Activated CD4-positive, alpha-beta T cell treated with anti-CD3 and anti-CD28 coated beads, Interleukin-2, amount 50 U/mL, for 1 hour (primary cell): ENCODE data around the gene ECEL1.
"Not testable (repeated sequence)": the region's sequence is repeated elsewhere in the genome, so short reads cannot be mapped to it uniquely, and the experiment has no call there.

Experiments
- DNase-seq: peaks from one replicate; pipeline ENCODE4 v3.0.0-alpha.2; 2020

Gene ECEL1

GRCh38 chr2:232458051-232458660 is 29.5 kb downstream of the ECEL1 start:
- DNase-seq, result no peak

GRCh38 chr2:232457121-232458011 is 30.3 kb downstream of the ECEL1 start:
- no peak for DNase-seq

- no peak for DNase-seq
These were observed 31.1 kb downstream of the ECEL1 start for GRCh38 chr2:232456296-232457120.

GRCh38 chr2:232455426-232456255 is 32.0 kb downstream of the ECEL1 start, which contains the start of gene ALPI:
Gene ALPI (plus strand): TSS chr2:232456153. CDS start chr2:232456200, 47 bp downstream.
- DNase-seq, result no peak

- DNase-seq, result no peak
These were observed 33.0 kb downstream of the ECEL1 start for GRCh38 chr2:232454630-232455029.

- DNase-seq, result not testable (repeated sequence)
These were observed 36.0 kb downstream of the ECEL1 start for GRCh38 chr2:232451645-232452044.

GRCh38 chr2:232449964-232450363 is 37.7 kb downstream of the ECEL1 start:
- no peak for DNase-seq

- DNase-seq, result no peak
These were observed 39.3 kb downstream of the ECEL1 start for GRCh38 chr2:232448304-232448690.

GRCh38 chr2:232447638-232448303 is 39.9 kb downstream of the ECEL1 start:
- no peak for DNase-seq

GRCh38 chr2:232447091-232447620 is 40.5 kb downstream of the ECEL1 start:
- DNase-seq, result no peak

- DNase-seq, result not testable (repeated sequence)
These were observed 41.3 kb downstream of the ECEL1 start for GRCh38 chr2:232446266-232446777.

- not testable (repeated sequence) for DNase-seq
These were observed 42.3 kb downstream of the ECEL1 start for GRCh38 chr2:232445149-232445885.

- DNase-seq, result peak; percentile 61
These were observed 43.1 kb downstream of the ECEL1 start for GRCh38 chr2:232444409-232445148.

GRCh38 chr2:232443669-232444408 is 43.8 kb downstream of the ECEL1 start:
- DNase-seq, result not testable (repeated sequence)

- not testable (repeated sequence) for DNase-seq
These were observed 44.6 kb downstream of the ECEL1 start for GRCh38 chr2:232443047-232443446.

- DNase-seq, result not testable (repeated sequence)
These were observed 45.2 kb downstream of the ECEL1 start for GRCh38 chr2:232442431-232442830.

- DNase-seq, result not testable (repeated sequence)
These were observed 45.7 kb downstream of the ECEL1 start for GRCh38 chr2:232441922-232442321.

GRCh38 chr2:232441147-232441651 is 46.4 kb downstream of the ECEL1 start:
- no peak for DNase-seq
